OCI-LY1 (cell line): ENCODE results near the gene LRMDA.

Experiments
- H2AFZ ChIP-seq: fragments of 200-600 bp; sonication (generic), shearing (Covaris generic); 2 replicates; pipeline ENCODE4 v1.6.0; 2014; ENCODE audit warnings: antibody characterized with exemption, mild to moderate bottlenecking, low read length
- H3F3A ChIP-seq: fragments of 200-600 bp; sonication (generic), shearing (Covaris generic); 2 replicates; pipeline ENCODE4 v1.6.0; 2014; ENCODE audit warnings: mild to moderate bottlenecking, antibody characterized with exemption, low read length, moderate library complexity; ENCODE audit not compliant: insufficient read depth
- H3K27ac ChIP-seq: fragments of 200-600 bp; sonication (generic); 2 replicates; pipeline ENCODE4 v1.5.1; 2014; ENCODE audit warnings: low read length, mixed run types, mild to moderate bottlenecking, low read depth; ENCODE audit not compliant: poor library complexity, severe bottlenecking
- H3K27me3 ChIP-seq: fragments of 200-600 bp; sonication (generic); 2 replicates; pipeline ENCODE4 v1.6.0; 2014; ENCODE audit warnings: antibody characterized with exemption, mild to moderate bottlenecking, low read length, moderate library complexity; ENCODE audit not compliant: insufficient read depth
- H3K36me3 ChIP-seq: fragments of 200-600 bp; sonication (generic); 2 replicates; pipeline ENCODE4 v1.6.1; 2014; ENCODE audit warnings: mild to moderate bottlenecking, antibody characterized with exemption, low read length, moderate library complexity, mixed read lengths; ENCODE audit not compliant: insufficient read depth
- H3K4me1 ChIP-seq: fragments of 200-600 bp; sonication (generic); 2 replicates; pipeline ENCODE4 v1.5.1; 2014; ENCODE audit warnings: mild to moderate bottlenecking, low read length, moderate library complexity; ENCODE audit not compliant: insufficient read depth, severe bottlenecking
- H3K4me2 ChIP-seq: fragments of 200-600 bp; sonication (generic), shearing (Covaris generic); 2 replicates; pipeline ENCODE4 v1.6.1; 2014; ENCODE audit warnings: low read length
- H3K4me3 ChIP-seq: fragments of 200-600 bp; sonication (generic); 2 replicates; pipeline ENCODE4 v1.5.1; 2014; ENCODE audit warnings: low read length, low read depth, mild to moderate bottlenecking, mixed read lengths; ENCODE audit not compliant: poor library complexity, severe bottlenecking
- H3K79me2 ChIP-seq: fragments of 200-600 bp; shearing (Covaris generic); 2 replicates; pipeline ENCODE4 v1.6.1; 2016; ENCODE audit warnings: mixed run types, low read length, mixed read lengths; ENCODE audit not compliant: insufficient read depth
- H3K9ac ChIP-seq: fragments of 200-600 bp; sonication (generic), shearing (Covaris generic); 2 replicates; pipeline ENCODE4 v1.6.1; 2014; ENCODE audit warnings: mild to moderate bottlenecking, low read length, mixed read lengths
- H3K9me2 ChIP-seq: fragments of 200-600 bp; sonication (generic), shearing (Covaris generic); 2 replicates; pipeline ENCODE4 v1.6.1; 2014; ENCODE audit warnings: low read depth, mild to moderate bottlenecking, low read length, mixed read lengths
- H3K9me3 ChIP-seq: fragments of 200-600 bp; shearing (Covaris generic); 2 replicates; pipeline ENCODE4 v1.6.1; 2014; ENCODE audit warnings: low read length, mixed read lengths
- H4K20me1 ChIP-seq: fragments of 200-600 bp; sonication (generic), shearing (Covaris generic); 2 replicates; pipeline ENCODE4 v1.6.0; 2016; ENCODE audit warnings: mild to moderate bottlenecking, low read length; ENCODE audit not compliant: insufficient read depth
- EZH2 ChIP-seq: fragments of 200-600 bp; sonication (generic), shearing (Covaris generic); IDR thresholded peaks from 2 replicates; pipeline ENCODE4 v1.8.0; 2017; ENCODE audit warnings: borderline replicate concordance, mixed run types, mild to moderate bottlenecking, antibody characterized with exemption, low read length, moderate library complexity, mixed read lengths
- TF ChIP-seq, protein P1 (sequence below): fragments of 200-600 bp; sonication (generic), shearing (Covaris generic); IDR thresholded peaks from 2 replicates; pipeline ENCODE4 v1.5.1; 2017; ENCODE audit warnings: mild to moderate bottlenecking, antibody characterized with exemption, low read length, moderate library complexity, mixed read lengths

The LRMDA gene

DNA sequence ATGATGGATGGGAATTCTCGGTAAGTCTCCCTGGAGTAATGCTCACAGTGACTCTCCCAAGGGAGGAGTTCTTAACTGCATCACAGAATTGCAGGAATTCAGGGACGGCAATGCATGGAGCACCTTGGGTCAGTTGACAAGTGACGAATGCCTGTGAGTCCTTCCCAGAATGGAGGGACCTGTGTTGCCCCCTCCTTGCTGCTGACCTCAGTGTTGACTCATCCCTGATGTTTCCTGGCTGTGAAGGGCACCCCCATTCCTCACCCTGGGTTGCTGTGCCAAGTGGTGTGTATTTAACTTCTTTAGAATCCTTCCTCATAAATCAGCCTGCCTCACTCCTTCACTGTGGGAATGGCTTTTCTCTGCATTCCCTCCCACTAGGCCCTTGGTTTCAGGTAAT, 98.9 kb downstream of the LRMDA start:
- no peaks in the 10 kb centered on the region for H3K27me3 ChIP-seq
- no peaks in the 10 kb centered on the region for H3K9me2 ChIP-seq
- TF ChIP-seq, protein P1, sequence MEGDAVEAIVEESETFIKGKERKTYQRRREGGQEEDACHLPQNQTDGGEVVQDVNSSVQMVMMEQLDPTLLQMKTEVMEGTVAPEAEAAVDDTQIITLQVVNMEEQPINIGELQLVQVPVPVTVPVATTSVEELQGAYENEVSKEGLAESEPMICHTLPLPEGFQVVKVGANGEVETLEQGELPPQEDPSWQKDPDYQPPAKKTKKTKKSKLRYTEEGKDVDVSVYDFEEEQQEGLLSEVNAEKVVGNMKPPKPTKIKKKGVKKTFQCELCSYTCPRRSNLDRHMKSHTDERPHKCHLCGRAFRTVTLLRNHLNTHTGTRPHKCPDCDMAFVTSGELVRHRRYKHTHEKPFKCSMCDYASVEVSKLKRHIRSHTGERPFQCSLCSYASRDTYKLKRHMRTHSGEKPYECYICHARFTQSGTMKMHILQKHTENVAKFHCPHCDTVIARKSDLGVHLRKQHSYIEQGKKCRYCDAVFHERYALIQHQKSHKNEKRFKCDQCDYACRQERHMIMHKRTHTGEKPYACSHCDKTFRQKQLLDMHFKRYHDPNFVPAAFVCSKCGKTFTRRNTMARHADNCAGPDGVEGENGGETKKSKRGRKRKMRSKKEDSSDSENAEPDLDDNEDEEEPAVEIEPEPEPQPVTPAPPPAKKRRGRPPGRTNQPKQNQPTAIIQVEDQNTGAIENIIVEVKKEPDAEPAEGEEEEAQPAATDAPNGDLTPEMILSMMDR = no peak
- TF ChIP-seq EZH2 = no peak
- no peaks in the 10 kb centered on the region for H4K20me1 ChIP-seq
- H3K36me3 ChIP-seq = no peaks in the 10 kb centered on the region
- no peak overlapping the region for H3K27ac ChIP-seq
- H3F3A ChIP-seq = no peaks in the 10 kb centered on the region
- H3K4me3 ChIP-seq = no peak overlapping the region
- no peak overlapping the region for H2AFZ ChIP-seq
- H3K79me2 ChIP-seq = no peaks in the 10 kb centered on the region
- no peak overlapping the region for H3K4me2 ChIP-seq
- no peaks in the 10 kb centered on the region for H3K9me3 ChIP-seq
- no peaks in the 10 kb centered on the region for H3K4me1 ChIP-seq
- H3K9ac ChIP-seq = no peak overlapping the region

DNA sequence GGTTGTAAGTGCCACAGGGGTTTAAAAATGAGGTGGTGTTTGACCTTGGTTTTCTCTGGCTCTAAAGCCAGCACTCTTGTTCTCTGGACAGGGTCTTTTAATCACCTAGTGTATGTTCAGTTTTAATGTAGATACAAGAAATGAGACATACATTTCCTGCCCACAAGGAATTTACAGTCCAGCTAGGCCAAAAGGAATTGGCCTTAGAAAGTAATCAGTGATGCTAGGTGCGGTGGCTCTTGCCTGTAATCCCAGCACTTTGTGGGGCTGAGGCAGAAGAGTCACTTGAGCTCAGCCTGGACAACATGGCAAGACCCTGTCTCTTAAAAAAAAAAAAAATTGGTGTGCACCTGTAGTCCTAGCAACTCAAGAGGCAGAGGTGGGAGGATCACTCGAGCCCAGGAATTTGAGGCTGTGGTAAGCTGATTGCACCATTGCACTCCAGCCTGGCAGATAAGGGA, 100.2 kb downstream of the LRMDA start:
- Histone ChIP-seq H3K4me3 (no peak overlapping the region), H4K20me1 (no peaks in the 10 kb centered on the region), H3K4me2 (no peak overlapping the region), H3K9me2 (no peaks in the 10 kb centered on the region), H3F3A (no peaks in the 10 kb centered on the region), H3K9ac (no peak overlapping the region), H3K79me2 (no peaks in the 10 kb centered on the region), H3K4me1 (no peaks in the 10 kb centered on the region), H3K27me3 (no peaks in the 10 kb centered on the region), H2AFZ (no peak overlapping the region), H3K27ac (no peak overlapping the region), H3K36me3 (no peaks in the 10 kb centered on the region), H3K9me3 (no peaks in the 10 kb centered on the region)
- no peak for TF ChIP-seq EZH2
- TF ChIP-seq, protein P1 = no peak

DNA sequence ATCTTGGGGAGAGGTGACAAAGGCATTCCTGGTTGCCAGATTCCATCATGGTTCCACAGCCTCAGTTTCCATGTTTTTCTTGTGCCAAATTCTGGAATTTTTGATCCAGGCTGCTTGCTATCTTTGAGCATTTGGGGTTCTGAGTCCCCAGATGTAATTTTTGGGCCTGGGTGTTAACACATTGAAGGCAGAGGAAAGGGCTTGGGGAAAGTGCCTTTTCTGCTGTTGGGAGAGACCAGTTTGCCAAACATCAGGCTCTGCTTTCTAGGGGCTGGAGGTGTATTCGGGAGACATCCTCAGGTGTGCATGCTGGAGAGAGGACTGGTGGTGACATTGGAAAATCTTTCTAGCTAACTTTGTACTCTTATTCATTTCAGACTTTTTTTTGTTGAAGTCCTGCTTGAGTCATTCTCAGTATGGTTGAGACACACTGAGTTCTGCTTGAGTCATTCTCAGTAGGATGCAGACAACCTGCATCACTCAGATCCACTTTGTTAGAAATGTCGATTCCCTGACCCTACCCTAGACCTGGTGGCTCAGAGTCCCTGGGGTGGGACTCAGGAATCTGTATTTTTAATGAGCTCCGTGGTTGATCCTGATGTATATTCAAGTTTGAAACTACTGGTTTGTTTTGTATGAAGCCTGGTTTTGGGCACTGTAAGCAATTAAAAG, 101.0 kb downstream of the LRMDA start:
- Histone ChIP-seq H3K9me3 (no peaks in the 10 kb centered on the region), H3K4me1 (no peaks in the 10 kb centered on the region), H4K20me1 (no peaks in the 10 kb centered on the region), H3K4me3 (no peak overlapping the region), H2AFZ (no peak overlapping the region), H3K9ac (no peak overlapping the region), H3K9me2 (no peaks in the 10 kb centered on the region), H3K36me3 (no peaks in the 10 kb centered on the region), H3K27me3 (no peaks in the 10 kb centered on the region), H3K4me2 (no peak overlapping the region), H3K79me2 (no peaks in the 10 kb centered on the region), H3K27ac (no peak overlapping the region), H3F3A (no peaks in the 10 kb centered on the region)
- TF ChIP-seq EZH2 = no peak
- TF ChIP-seq, protein P1 = no peak
